Neural crest cell (in vitro differentiated cells): ENCODE results near the gene MMP19. TPM values are rescaled to one million over a fixed set of nuclear protein-coding genes. Genes with fewer than 3 reads are reported as not detected.

Experiments
- DNase-seq: peaks from one replicate; pipeline ENCODE4 v3.0.0; 2021; ENCODE audit warnings: low read depth, mixed read lengths, low spot score
- H3K27ac Mint-ChIP-seq: one replicate; pipeline ENCODE4 v1.8.0; 2021; ENCODE audit warnings: mild to moderate bottlenecking, mixed read lengths; ENCODE audit not compliant: unreplicated experiment
- H3K27me3 Mint-ChIP-seq: 2 replicates; pipeline ENCODE4 v1.8.0; 2021; ENCODE audit warnings: low read depth, mild to moderate bottlenecking, mixed read lengths
- H3K36me3 Mint-ChIP-seq: 2 replicates; pipeline ENCODE4 v1.8.0; 2021; ENCODE audit warnings: low read depth, mild to moderate bottlenecking, mixed read lengths
- H3K4me1 Mint-ChIP-seq: 2 replicates; pipeline ENCODE4 v1.8.0; 2021; ENCODE audit warnings: mixed read lengths
- H3K4me3 Mint-ChIP-seq: one replicate; pipeline ENCODE4 v1.8.0; 2021; ENCODE audit warnings: mild to moderate bottlenecking, mixed read lengths
- H3K9me3 Mint-ChIP-seq: 2 replicates; pipeline ENCODE4 v1.8.0; 2021; ENCODE audit warnings: mixed read lengths
- CTCF ChIP-seq: fragments of 200-600 bp; sonication (generic); conservative IDR thresholded peaks from 2 replicates; pipeline ENCODE4 v1.5.0; 2021; ENCODE audit warnings: antibody characterized with exemption, mild to moderate bottlenecking
- total RNA-seq: library from RNA; stranded (reverse); gene quantifications from 2 replicates; pipeline ENCODE4 v1.2.1, GENCODE V29; 2021

The MMP19 gene
- total RNA-seq, 1 donor from 2014 or later = not detected

DNA sequence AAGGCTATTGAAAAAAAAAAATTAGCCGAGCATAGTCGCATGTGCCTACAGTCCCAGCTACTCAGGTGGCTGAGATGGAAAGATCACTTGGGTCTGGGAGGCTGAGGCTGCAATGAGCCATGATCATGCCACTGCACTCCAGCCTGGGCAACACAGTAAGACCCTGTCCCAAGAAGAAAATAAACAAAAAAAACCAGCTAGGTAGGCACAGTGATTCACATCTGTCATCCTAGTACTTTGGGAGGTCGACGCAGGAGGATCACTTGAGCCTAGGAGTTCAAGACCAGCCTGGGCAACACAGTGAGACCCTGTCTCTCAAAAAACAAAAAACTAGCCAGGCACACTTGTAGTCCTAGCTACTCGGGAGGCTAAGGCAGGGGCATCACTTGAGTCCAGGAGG, 33.5 kb downstream of the MMP19 start:
- peaks cover 16% of the 10 kb centered on the region for H3K4me1 Mint-ChIP-seq
- no peaks in the 10 kb centered on the region for H3K9me3 Mint-ChIP-seq
- no peak for DNase-seq
- peaks cover 2% of the 10 kb centered on the region for H3K36me3 Mint-ChIP-seq
- no peaks in the 10 kb centered on the region for H3K27me3 Mint-ChIP-seq
- TF ChIP-seq CTCF = no peak
- H3K4me3 Mint-ChIP-seq = no peak overlapping the region
- no peak overlapping the region for H3K27ac Mint-ChIP-seq

DNA sequence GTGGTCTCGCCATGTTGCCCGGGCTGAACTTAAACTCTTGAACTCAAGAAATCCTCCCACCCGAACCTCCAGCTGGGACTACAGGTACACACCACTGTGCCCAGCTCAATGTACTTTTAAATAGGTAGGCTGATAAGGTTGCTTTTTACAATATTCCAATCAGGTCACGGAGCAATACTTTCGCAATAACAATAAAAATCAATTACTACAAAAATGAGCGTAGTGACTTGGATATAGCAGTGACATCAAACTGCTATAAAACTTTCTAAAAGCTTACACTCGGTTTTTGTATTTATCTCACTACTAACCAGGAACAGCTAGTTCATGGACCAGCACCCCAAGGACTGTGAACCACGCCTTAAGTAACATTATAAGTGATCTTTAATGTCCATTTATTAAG, 35.8 kb downstream of the MMP19 start:
- Mint-ChIP-seq H3K27ac (no peak overlapping the region), H3K9me3 (no peaks in the 10 kb centered on the region), H3K4me1 (peaks cover 5% of the 10 kb centered on the region), H3K27me3 (no peaks in the 10 kb centered on the region), H3K36me3 (no peaks in the 10 kb centered on the region), H3K4me3 (no peak overlapping the region)
- DNase-seq = no peak
- TF ChIP-seq CTCF = no peak

- no peak for DNase-seq
- Mint-ChIP-seq H3K27ac (no peak overlapping the region), H3K36me3 (peaks cover 13% of the 10 kb centered on the region), H3K9me3 (no peaks in the 10 kb centered on the region), H3K4me1 (peaks cover 10% of the 10 kb centered on the region), H3K27me3 (no peaks in the 10 kb centered on the region), H3K4me3 (no peak overlapping the region)
- TF ChIP-seq CTCF = no peak
These were observed 45.2 kb downstream of the MMP19 start for GRCh38 chr12:55797550-55797949.

DNA sequence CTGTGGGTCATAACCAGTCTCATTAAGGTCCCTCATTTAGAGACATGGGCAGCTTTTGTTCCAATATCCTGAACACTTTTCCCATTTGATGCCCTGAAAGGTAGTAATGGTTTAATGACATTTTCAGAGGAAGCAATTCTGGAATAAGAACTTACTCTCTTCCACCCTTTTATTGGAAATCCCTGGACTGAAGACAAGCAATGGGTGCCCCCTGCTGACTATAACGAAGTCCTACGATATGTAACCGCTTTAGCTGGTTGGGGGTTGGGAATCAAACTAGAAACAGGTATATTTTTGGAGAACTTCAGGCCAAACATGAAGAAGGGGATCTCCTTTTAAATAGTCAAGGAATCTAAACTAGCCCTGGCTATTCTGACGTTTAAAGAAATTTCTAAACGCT, 45.7 kb downstream of the MMP19 start:
- Mint-ChIP-seq H3K4me3 (no peak overlapping the region), H3K27ac (no peak overlapping the region), H3K27me3 (no peaks in the 10 kb centered on the region), H3K36me3 (peaks cover 13% of the 10 kb centered on the region), H3K9me3 (no peaks in the 10 kb centered on the region), H3K4me1 (peaks cover 10% of the 10 kb centered on the region)
- TF ChIP-seq CTCF = peak; percentile 69
- DNase-seq = peak; percentile 13

- DNase-seq = no peak
- H3K4me3 Mint-ChIP-seq = no peak overlapping the region
- H3K9me3 Mint-ChIP-seq = no peaks in the 10 kb centered on the region
- no peak for TF ChIP-seq CTCF
- no peaks in the 10 kb centered on the region for H3K27me3 Mint-ChIP-seq
- peaks cover 10% of the 10 kb centered on the region for H3K4me1 Mint-ChIP-seq
- no peak overlapping the region for H3K27ac Mint-ChIP-seq
- H3K36me3 Mint-ChIP-seq = peaks cover 14% of the 10 kb centered on the region
These were observed 46.8 kb downstream of the MMP19 start for GRCh38 chr12:55795950-55796349.

GRCh38 chr12:55789893-55790292, 52.8 kb downstream of the MMP19 start:
- peaks cover 29% of the 10 kb centered on the region for H3K36me3 Mint-ChIP-seq
- no peak for TF ChIP-seq CTCF
- DNase-seq = no peak
- H3K9me3 Mint-ChIP-seq = no peaks in the 10 kb centered on the region
- no peak overlapping the region for H3K27ac Mint-ChIP-seq
- no peak overlapping the region for H3K4me3 Mint-ChIP-seq
- no peaks in the 10 kb centered on the region for H3K4me1 Mint-ChIP-seq
- no peaks in the 10 kb centered on the region for H3K27me3 Mint-ChIP-seq
